GM18517 (cell line): ENCODE data around the gene TSPAN32.
A peak's percentile ranks its signal among the peaks of the same experiment; 100 is the strongest.

Experiments
- ATAC-seq: cut with Tn5 transposase; IDR thresholded peaks from one replicate; pipeline ENCODE4 v1.9.1; 2021; ENCODE audit warnings: mild to moderate bottlenecking, moderate library complexity; ENCODE audit not compliant: unreplicated experiment

The TSPAN32 gene

GRCh38 chr11:2301631-2302305, at the start of gene TSPAN32, which contains the start of gene C11orf21:
Gene TSPAN32, plus strand, starts transcription at chr11:2302013. Its CDS starts 137 bp downstream, at chr11:2302150.
Gene C11orf21, minus strand, starts transcription at chr11:2301918. Its CDS starts 110 bp downstream, at chr11:2301808.
- no peak for ATAC-seq

GRCh38 chr11:2252018-2252417, 49.8 kb upstream of the TSPAN32 start:
- no peak for ATAC-seq

GRCh38 chr11:2256293-2256913, 45.4 kb upstream of the TSPAN32 start:
- ATAC-seq = no peak

- ATAC-seq = no peak
Observed at GRCh38 chr11:2256951-2257700, 44.7 kb upstream of the TSPAN32 start.

GRCh38 chr11:2258501-2259465, 43.0 kb upstream of the TSPAN32 start:
- no peak for ATAC-seq

GRCh38 chr11:2259466-2259830, 42.4 kb upstream of the TSPAN32 start:
- no peak for ATAC-seq

- ATAC-seq = no peak
Observed at GRCh38 chr11:2259897-2260451, 41.8 kb upstream of the TSPAN32 start.

GRCh38 chr11:2260491-2261364, 41.1 kb upstream of the TSPAN32 start:
- no peak for ATAC-seq

GRCh38 chr11:2261436-2262230, 40.2 kb upstream of the TSPAN32 start:
- ATAC-seq = no peak

GRCh38 chr11:2262301-2263070, 39.3 kb upstream of the TSPAN32 start:
- ATAC-seq = no peak

- no peak for ATAC-seq
Observed at GRCh38 chr11:2263071-2263565, 38.7 kb upstream of the TSPAN32 start.

GRCh38 chr11:2263724-2264360, 38.0 kb upstream of the TSPAN32 start:
- no peak for ATAC-seq

- ATAC-seq = no peak
Observed at GRCh38 chr11:2264366-2265053, 37.3 kb upstream of the TSPAN32 start.

- ATAC-seq = peak; percentile 72
Observed at GRCh38 chr11:2265396-2265795, 36.4 kb upstream of the TSPAN32 start.

GRCh38 chr11:2265854-2266585, 35.8 kb upstream of the TSPAN32 start:
- no peak for ATAC-seq
